ENCODE data around the gene LTBP2. TPM values are rescaled to one million over a fixed set of nuclear protein-coding genes. Genes with fewer than 3 reads are reported as not detected.
A peak's percentile ranks its signal among the peaks of the same experiment; 100 is the strongest.

LTBP2 gene
- total RNA-seq, 1 experiment from 2014 or later = 1.5 TPM

DNA sequence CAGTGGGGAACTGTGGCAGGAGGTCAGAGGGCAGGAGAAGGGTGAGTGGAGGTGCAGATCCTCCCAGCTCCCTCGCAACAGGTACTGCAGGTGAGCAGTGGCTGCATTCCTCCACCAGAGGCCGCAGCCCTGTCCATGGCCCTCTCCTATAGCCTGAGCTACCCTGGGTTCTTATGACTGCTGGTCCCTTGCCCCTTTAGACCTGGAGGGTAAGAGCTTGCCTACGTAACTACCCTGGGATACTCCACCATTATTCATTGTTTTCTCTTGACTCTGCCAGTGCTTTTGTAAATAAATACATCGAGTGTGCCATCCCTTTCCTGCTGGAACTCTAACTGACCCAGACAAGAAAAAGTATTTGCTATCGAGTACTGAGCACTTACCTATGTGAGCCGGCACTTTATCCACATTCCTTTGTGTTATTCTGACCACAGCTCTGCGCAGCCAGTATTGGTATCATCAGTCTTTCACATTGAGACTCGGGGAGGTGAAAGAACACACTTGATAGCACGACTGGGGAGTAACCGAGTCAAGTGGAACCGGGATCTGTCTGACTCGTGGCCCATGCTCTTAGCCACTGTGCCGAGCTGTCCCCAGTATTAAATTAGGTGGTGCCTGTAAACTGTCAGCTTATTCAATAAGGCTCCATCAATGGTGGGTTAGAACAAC lies 38.5 kb downstream of the LTBP2 start:
- DNase-seq (ENCODE audit: low read depth, low spot score) (no peak), ATAC-seq (peak; percentile 71)
- no peaks in the 10 kb centered on the region for H3K79me2 ChIP-seq (ENCODE audit: insufficient read depth, low read length)
- H3K4me1 ChIP-seq (ENCODE audit: control insufficient read depth in 1 of 2, insufficient read depth in 2 of 2, low read length in 2 of 2) = peaks cover 36 to 74% of the 10 kb centered on the region in 2 experiments
- no peak overlapping the region for H3K4me3 ChIP-seq (replicated peaks in 1 of 2; ENCODE audit: low read depth in 1 of 2, low read length in 2 of 2)
- POLR2A ChIA-PET = interaction anchor here (1.5 kb wide), 1 partner anchor 45 kb away, joined by 5 read pairs; no protein-coding TSS in a partner anchor
- CTCF ChIA-PET = interaction anchor here (0.6 to 3.6 kb wide), 8 partner anchors 11 to 331 kb away, joined by 3 to 19 read pairs (median 3); no protein-coding TSS in a partner anchor
- peak overlapping the region; percentile 85 for H3K4me2 ChIP-seq (ENCODE audit: low read length)
- H3K36me3 ChIP-seq (ENCODE audit: control insufficient read depth in 1 of 2, insufficient read depth in 2 of 2, low read length in 2 of 2) = no peaks in the 10 kb centered on the region
- no peaks in the 10 kb centered on the region for H4K20me1 ChIP-seq (ENCODE audit: insufficient read depth)
- no peak for TF ChIP-seq ZNF274 (IDR thresholded peaks at IDR 0.05; ENCODE audit: low read depth, low read length)
- peak in 2 of 3 experiments; percentile 52 to 68; a peak in 4 of 6 replicates for TF ChIP-seq CTCF (IDR thresholded peaks at IDR 0.05 in 2 of 3, conservative IDR thresholded peaks at IDR 0.05 in 1 of 3; ENCODE audit: borderline replicate concordance in 1 of 3, insufficient read depth in 1 of 3, low read depth in 2 of 3, low read length in 2 of 3)
- no TSS peak for BruUV-seq (replicated peaks)
- intact Hi-C loops (cut with micrococcal nuclease) = no loop called here
- no peak overlapping the region for H3K27ac ChIP-seq (ENCODE audit: low read depth, low read length)
- RAD21 ChIA-PET (ENCODE audit: low non-redundant PET in 1 of 2, low total read pairs in 2 of 2, uncharacterized antibody in 2 of 2, unreplicated experiment in 2 of 2) = interaction anchor here in 1 of 2 experiments (1.0 to 1.1 kb wide), 2 partner anchors 31 to 45 kb away, joined by 3 to 5 read pairs; no protein-coding TSS in a partner anchor
- H3K9me2 ChIP-seq (ENCODE audit: insufficient read depth) = no peaks in the 10 kb centered on the region
- H3K27me3 ChIP-seq (ENCODE audit: insufficient read depth, low read length) = no peaks in the 10 kb centered on the region
- H2AFZ ChIP-seq (ENCODE audit: low read depth, low read length, poor library complexity, severe bottlenecking) = no peak overlapping the region
- 0 out of 2 replicates have a peak overlapping the region, but pooled peaks have one; percentile 54 for H3K9ac ChIP-seq (ENCODE audit: low read length)
- no peaks in the 10 kb centered on the region for H3K9me3 ChIP-seq (ENCODE audit: control insufficient read depth in 1 of 2, insufficient read depth in 1 of 2, low read depth in 1 of 2, low read length in 2 of 2)

- Histone ChIP-seq H3K4me3 (replicated peaks in 1 of 2; ENCODE audit: low read depth in 1 of 2, low read length in 2 of 2) (peak overlapping the region in 1 of 2 experiments; percentile 50; a peak in 3 of 4 replicates), H3K9ac (ENCODE audit: low read length) (peak overlapping the region; percentile 54), H3K27me3 (ENCODE audit: insufficient read depth, low read length) (no peaks in the 10 kb centered on the region), H3K36me3 (ENCODE audit: control insufficient read depth in 1 of 2, insufficient read depth in 2 of 2, low read length in 2 of 2) (no peaks in the 10 kb centered on the region), H2AFZ (ENCODE audit: low read depth, low read length, poor library complexity, severe bottlenecking) (peak overlapping the region; percentile 84), H3K9me3 (ENCODE audit: control insufficient read depth in 1 of 2, insufficient read depth in 1 of 2, low read depth in 1 of 2, low read length in 2 of 2) (no peaks in the 10 kb centered on the region), H3K4me1 (ENCODE audit: control insufficient read depth in 1 of 2, insufficient read depth in 2 of 2, low read length in 2 of 2) (peaks cover 35 to 75% of the 10 kb centered on the region in 2 experiments), H4K20me1 (ENCODE audit: insufficient read depth) (no peaks in the 10 kb centered on the region), H3K27ac (ENCODE audit: low read depth, low read length) (peak overlapping the region; percentile 77), H3K4me2 (ENCODE audit: low read length) (peak overlapping the region; percentile 85), H3K9me2 (ENCODE audit: insufficient read depth) (no peaks in the 10 kb centered on the region), H3K79me2 (ENCODE audit: insufficient read depth, low read length) (no peaks in the 10 kb centered on the region)
- no TSS peak for BruUV-seq (replicated peaks)
- DNase-seq (ENCODE audit: low read depth, low spot score) = no peak
- ChIA-PET CTCF (interaction anchor here (0.6 to 3.6 kb wide), 8 partner anchors 11 to 332 kb away, joined by 3 to 19 read pairs (median 3); no protein-coding TSS in a partner anchor), RAD21 (ENCODE audit: low non-redundant PET in 1 of 2, low total read pairs in 2 of 2, uncharacterized antibody in 2 of 2, unreplicated experiment in 2 of 2) (interaction anchor here in 1 of 2 experiments (1.0 to 1.1 kb wide), 2 partner anchors 30 to 46 kb away, joined by 3 to 5 read pairs; no protein-coding TSS in a partner anchor), POLR2A (interaction anchor here (1.5 kb wide), 1 partner anchor 46 kb away, joined by 5 read pairs; no protein-coding TSS in a partner anchor)
- intact Hi-C loops (cut with micrococcal nuclease) = no loop called here
- no peak for TF ChIP-seq YY1 (IDR thresholded peaks at IDR 0.05; ENCODE audit: extremely low read depth, insufficient replicate concordance, low read depth, low read length)
- TF ChIP-seq, protein P1, sequence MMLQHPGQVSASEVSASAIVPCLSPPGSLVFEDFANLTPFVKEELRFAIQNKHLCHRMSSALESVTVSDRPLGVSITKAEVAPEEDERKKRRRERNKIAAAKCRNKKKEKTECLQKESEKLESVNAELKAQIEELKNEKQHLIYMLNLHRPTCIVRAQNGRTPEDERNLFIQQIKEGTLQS (IDR thresholded peaks at IDR 0.05) = no peak
- TF ChIP-seq POLR2AphosphoS5 (IDR thresholded peaks at IDR 0.05; ENCODE audit: low read depth, low read length) = no peak
- no peak for TF ChIP-seq TCF7L2 (IDR thresholded peaks at IDR 0.05; ENCODE audit: borderline replicate concordance, extremely low read depth, insufficient read depth, insufficient read length)
- TF ChIP-seq EGR1 (IDR thresholded peaks at IDR 0.05; ENCODE audit: low read depth) = no peak
- TF ChIP-seq RAD21 (IDR thresholded peaks at IDR 0.05; ENCODE audit: low read depth) = no peak
- no peak for TF ChIP-seq FOSL1 (IDR thresholded peaks at IDR 0.05; ENCODE audit: low read depth)
- TF ChIP-seq, protein P2, sequence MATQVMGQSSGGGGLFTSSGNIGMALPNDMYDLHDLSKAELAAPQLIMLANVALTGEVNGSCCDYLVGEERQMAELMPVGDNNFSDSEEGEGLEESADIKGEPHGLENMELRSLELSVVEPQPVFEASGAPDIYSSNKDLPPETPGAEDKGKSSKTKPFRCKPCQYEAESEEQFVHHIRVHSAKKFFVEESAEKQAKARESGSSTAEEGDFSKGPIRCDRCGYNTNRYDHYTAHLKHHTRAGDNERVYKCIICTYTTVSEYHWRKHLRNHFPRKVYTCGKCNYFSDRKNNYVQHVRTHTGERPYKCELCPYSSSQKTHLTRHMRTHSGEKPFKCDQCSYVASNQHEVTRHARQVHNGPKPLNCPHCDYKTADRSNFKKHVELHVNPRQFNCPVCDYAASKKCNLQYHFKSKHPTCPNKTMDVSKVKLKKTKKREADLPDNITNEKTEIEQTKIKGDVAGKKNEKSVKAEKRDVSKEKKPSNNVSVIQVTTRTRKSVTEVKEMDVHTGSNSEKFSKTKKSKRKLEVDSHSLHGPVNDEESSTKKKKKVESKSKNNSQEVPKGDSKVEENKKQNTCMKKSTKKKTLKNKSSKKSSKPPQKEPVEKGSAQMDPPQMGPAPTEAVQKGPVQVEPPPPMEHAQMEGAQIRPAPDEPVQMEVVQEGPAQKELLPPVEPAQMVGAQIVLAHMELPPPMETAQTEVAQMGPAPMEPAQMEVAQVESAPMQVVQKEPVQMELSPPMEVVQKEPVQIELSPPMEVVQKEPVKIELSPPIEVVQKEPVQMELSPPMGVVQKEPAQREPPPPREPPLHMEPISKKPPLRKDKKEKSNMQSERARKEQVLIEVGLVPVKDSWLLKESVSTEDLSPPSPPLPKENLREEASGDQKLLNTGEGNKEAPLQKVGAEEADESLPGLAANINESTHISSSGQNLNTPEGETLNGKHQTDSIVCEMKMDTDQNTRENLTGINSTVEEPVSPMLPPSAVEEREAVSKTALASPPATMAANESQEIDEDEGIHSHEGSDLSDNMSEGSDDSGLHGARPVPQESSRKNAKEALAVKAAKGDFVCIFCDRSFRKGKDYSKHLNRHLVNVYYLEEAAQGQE (IDR thresholded peaks at IDR 0.05; ENCODE audit: low read depth) = no peak
- peak; percentile 4; the same call in 1 of the 2 replicates for ATAC-seq
Observed at GRCh38 chr14:74572726-74573301, 39.2 kb downstream of the LTBP2 start.
